Tibial nerve (tissue), 4 donors: ENCODE measurements around the gene DNAJC6. TPM values are rescaled to one million over a fixed set of nuclear protein-coding genes. Genes with fewer than 3 reads are reported as not detected.

Experiments used
- DNase-seq, 2 donors: peaks; one replicate each; pipeline ENCODE4 v3.0.0-alpha.2; 2019; ENCODE audit warnings: low spot score in 2 of 2
- H3K27ac ChIP-seq, 4 donors: fragments of 200-600 bp; sonication (generic) in 3 of 4; one replicate each; pipeline ENCODE4 v1.5.1; 2017 to 2019; ENCODE audit warnings: mild to moderate bottlenecking in 1 of 4
- H3K27me3 ChIP-seq, 2 donors: fragments of 200-600 bp; sonication (generic) in 1 of 2; one replicate each; pipeline versions ENCODE4 v1.5.1 to v1.6.0; 2017 to 2019
- H3K36me3 ChIP-seq, 3 donors: fragments of 200-600 bp; sonication (generic); one replicate each; pipeline ENCODE4 v1.5.1; 2018 to 2019
- H3K4me1 ChIP-seq, 4 donors: fragments of 200-600 bp; sonication (generic) in 3 of 4; one replicate each; pipeline ENCODE4 v1.5.1; 2017 to 2019
- H3K4me3 ChIP-seq, 4 donors: fragments of 200-600 bp; sonication (generic) in 3 of 4; one replicate each; pipeline ENCODE4 v1.5.1; 2017 to 2019; ENCODE audit warnings: mild to moderate bottlenecking in 1 of 4, moderate library complexity in 1 of 4
- H3K9me3 ChIP-seq, 4 donors: fragments of 200-600 bp; sonication (generic) in 3 of 4; one replicate each; pipeline ENCODE4 v1.5.1; 2017 to 2019
- EP300 ChIP-seq, 2 donors: sonication (generic); formaldehyde crosslinking; IDR thresholded peaks; one replicate each; pipeline ENCODE4 v1.6.1; 2017; ENCODE audit warnings: antibody characterized with exemption in 2 of 2, mild to moderate bottlenecking in 1 of 2
- POLR2A ChIP-seq, 2 donors: fragments of 450-650 bp; IDR thresholded peaks; one replicate each; pipeline ENCODE4 v1.6.1; 2017; ENCODE audit warnings: antibody characterized with exemption in 2 of 2, mild to moderate bottlenecking in 2 of 2, moderate library complexity in 2 of 2
- WGBS, 2 donors: methylation state at CpG; one replicate each; pipeline ENCODE4 v1.1.5; 2018; 5-methylcytosine and 5-hydroxymethylcytosine counted together
- total RNA-seq, 4 donors: library from RNA; depleted of rRNA; stranded (reverse); fragments of >200 nt; gene quantifications; one replicate each; pipeline ENCODE4 v1.1.0, GENCODE V29; 2016
- TF ChIP-seq, protein P1 (sequence below), 5 experiments: fragments of 200-600 bp in 3 of 5; fragments of 450-650 bp in 2 of 5; sonication (generic) in 3 of 5; IDR thresholded peaks; one replicate each; pipeline ENCODE4 v1.5.1; 2016 to 2019; ENCODE audit warnings: antibody characterized with exemption in 5 of 5, mild to moderate bottlenecking in 3 of 5, moderate library complexity in 2 of 5

DNAJC6 gene
- total RNA-seq, 4 donors from 2014 or later: 11.4 to 19.2 (median 16.9) TPM

DNA sequence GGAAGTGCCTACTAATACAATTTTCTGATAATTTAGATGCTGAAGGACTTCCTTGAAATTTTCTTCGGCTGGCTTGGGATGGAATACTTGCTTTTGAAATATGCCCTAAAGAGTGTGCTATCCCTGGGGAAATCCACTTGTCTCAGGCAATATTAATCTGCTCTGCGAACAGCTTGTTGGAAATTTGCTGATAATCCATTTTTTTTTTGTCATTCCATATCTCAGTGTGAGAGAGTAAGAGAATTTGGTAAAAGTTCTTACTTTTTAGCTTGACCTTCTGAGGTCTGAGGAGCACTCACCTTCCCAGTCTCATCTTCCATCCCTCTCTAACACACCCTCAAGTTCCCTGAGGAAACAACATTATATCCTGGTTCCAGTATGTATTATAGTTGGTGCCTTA is 36.8 kb downstream of the DNAJC6 start:
- 90 to 98% methylated on average over 2 of the region's 2 CpGs for WGBS, 2 donors
- DNase-seq: no peak
- H3K4me1 ChIP-seq: no peaks in the 10 kb centered on the region
- no peaks in the 10 kb centered on the region for H3K9me3 ChIP-seq
- TF ChIP-seq EP300 (IDR thresholded peaks at IDR 0.05): no peak
- TF ChIP-seq, protein P1, sequence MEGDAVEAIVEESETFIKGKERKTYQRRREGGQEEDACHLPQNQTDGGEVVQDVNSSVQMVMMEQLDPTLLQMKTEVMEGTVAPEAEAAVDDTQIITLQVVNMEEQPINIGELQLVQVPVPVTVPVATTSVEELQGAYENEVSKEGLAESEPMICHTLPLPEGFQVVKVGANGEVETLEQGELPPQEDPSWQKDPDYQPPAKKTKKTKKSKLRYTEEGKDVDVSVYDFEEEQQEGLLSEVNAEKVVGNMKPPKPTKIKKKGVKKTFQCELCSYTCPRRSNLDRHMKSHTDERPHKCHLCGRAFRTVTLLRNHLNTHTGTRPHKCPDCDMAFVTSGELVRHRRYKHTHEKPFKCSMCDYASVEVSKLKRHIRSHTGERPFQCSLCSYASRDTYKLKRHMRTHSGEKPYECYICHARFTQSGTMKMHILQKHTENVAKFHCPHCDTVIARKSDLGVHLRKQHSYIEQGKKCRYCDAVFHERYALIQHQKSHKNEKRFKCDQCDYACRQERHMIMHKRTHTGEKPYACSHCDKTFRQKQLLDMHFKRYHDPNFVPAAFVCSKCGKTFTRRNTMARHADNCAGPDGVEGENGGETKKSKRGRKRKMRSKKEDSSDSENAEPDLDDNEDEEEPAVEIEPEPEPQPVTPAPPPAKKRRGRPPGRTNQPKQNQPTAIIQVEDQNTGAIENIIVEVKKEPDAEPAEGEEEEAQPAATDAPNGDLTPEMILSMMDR (IDR thresholded peaks at IDR 0.05): no peak
- no peak for TF ChIP-seq POLR2A (IDR thresholded peaks at IDR 0.05)
- no peak overlapping the region for H3K27ac ChIP-seq
- no peaks in the 10 kb centered on the region for H3K27me3 ChIP-seq
- no peaks in the 10 kb centered on the region for H3K36me3 ChIP-seq
- no peak overlapping the region for H3K4me3 ChIP-seq

- Histone ChIP-seq H3K27ac (no peak overlapping the region), H3K9me3 (no peaks in the 10 kb centered on the region), H3K27me3 (no peaks in the 10 kb centered on the region), H3K36me3 (no peaks in the 10 kb centered on the region), H3K4me3 (no peak overlapping the region), H3K4me1 (no peaks in the 10 kb centered on the region)
- WGBS, 2 donors: 93 to 95% methylated on average over 7 of the region's 7 CpGs
- DNase-seq: no peak
- TF ChIP-seq, protein P1 (IDR thresholded peaks at IDR 0.05): no peak
- TF ChIP-seq EP300 (IDR thresholded peaks at IDR 0.05) (no peak), POLR2A (IDR thresholded peaks at IDR 0.05) (no peak)
Observed at GRCh38 chr1:65355031-65355712, 45.8 kb downstream of the DNAJC6 start.

GRCh38 chr1:65357291-65357960 is 48.1 kb downstream of the DNAJC6 start:
- TF ChIP-seq EP300 (IDR thresholded peaks at IDR 0.05) (no peak), POLR2A (IDR thresholded peaks at IDR 0.05) (no peak)
- TF ChIP-seq, protein P1 (IDR thresholded peaks at IDR 0.05): no peak
- Histone ChIP-seq H3K27me3 (no peaks in the 10 kb centered on the region), H3K36me3 (no peaks in the 10 kb centered on the region), H3K27ac (no peak overlapping the region), H3K4me1 (no peaks in the 10 kb centered on the region), H3K4me3 (no peak overlapping the region), H3K9me3 (no peaks in the 10 kb centered on the region)
- no peak for DNase-seq
- 93 to 95% methylated on average over 6 of the region's 6 CpGs for WGBS, 2 donors

- H3K4me3 ChIP-seq: no peak overlapping the region
- H3K4me1 ChIP-seq: no peaks in the 10 kb centered on the region
- TF ChIP-seq POLR2A (IDR thresholded peaks at IDR 0.05) (no peak), EP300 (IDR thresholded peaks at IDR 0.05) (no peak)
- TF ChIP-seq, protein P1 (IDR thresholded peaks at IDR 0.05): no peak
- H3K27me3 ChIP-seq: no peaks in the 10 kb centered on the region
- DNase-seq: no peak
- WGBS, 2 donors: 35 to 36% methylated on average over 3 of the region's 3 CpGs
- no peaks in the 10 kb centered on the region for H3K9me3 ChIP-seq
- no peaks in the 10 kb centered on the region for H3K36me3 ChIP-seq
- no peak overlapping the region for H3K27ac ChIP-seq
Observed at GRCh38 chr1:65359888-65360287, 50.5 kb downstream of the DNAJC6 start.

DNA sequence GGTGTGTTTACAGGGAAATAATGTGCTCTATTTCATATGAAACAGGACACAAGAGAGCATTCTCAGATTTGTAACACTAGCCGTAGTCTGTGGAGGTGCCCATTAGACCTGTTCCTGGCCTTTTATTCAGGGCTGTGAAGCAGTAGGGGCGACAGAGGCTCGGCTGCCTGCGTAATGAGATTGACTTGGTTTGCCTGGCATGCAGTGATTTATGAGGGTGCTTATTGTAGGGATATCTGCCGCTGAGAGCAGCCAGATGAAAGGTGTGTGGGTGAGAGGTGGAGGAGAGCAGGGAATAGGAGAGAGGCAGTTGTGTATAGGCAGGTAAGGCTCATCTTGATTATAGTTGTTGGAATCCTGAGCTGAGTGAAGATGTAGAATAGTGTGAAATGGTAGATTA is 51.3 kb downstream of the DNAJC6 start:
- H3K27me3 ChIP-seq: no peaks in the 10 kb centered on the region
- H3K9me3 ChIP-seq: no peaks in the 10 kb centered on the region
- no peak for TF ChIP-seq EP300 (IDR thresholded peaks at IDR 0.05)
- TF ChIP-seq POLR2A (IDR thresholded peaks at IDR 0.05): no peak
- TF ChIP-seq, protein P1 (IDR thresholded peaks at IDR 0.05): no peak
- H3K4me1 ChIP-seq: no peaks in the 10 kb centered on the region
- H3K4me3 ChIP-seq: no peak overlapping the region
- WGBS, 2 donors: 57 to 64% methylated on average over 5 of the region's 5 CpGs
- no peak overlapping the region for H3K27ac ChIP-seq
- H3K36me3 ChIP-seq: no peaks in the 10 kb centered on the region
- DNase-seq: no peak
